HL-60 (cell line): Measurements from ENCODE around the gene NOC4L.
"Not testable (repeated sequence)": the region's sequence is repeated elsewhere in the genome, so short reads cannot be mapped to it uniquely, and the experiment has no call there.

Experiments
- CTCF ChIP-seq: IDR thresholded peaks from one replicate; pipeline ENCODE4 v1.5.1; 2011; ENCODE audit warnings: low read length, control low read depth, inconsistent platforms; ENCODE audit not compliant: insufficient read depth
- GABPA ChIP-seq: IDR thresholded peaks from 2 replicates; pipeline ENCODE4 v1.6.1; 2012; ENCODE audit warnings: low read depth
- POLR2AphosphoS5 ChIP-seq: IDR thresholded peaks from 2 replicates; pipeline ENCODE4 v1.6.1; 2012; ENCODE audit warnings: low read depth
- SPI1 ChIP-seq: IDR thresholded peaks from 2 replicates; pipeline ENCODE4 v1.6.1; 2012; ENCODE audit warnings: low read depth, mild to moderate bottlenecking, borderline replicate concordance

GRCh38 chr12:132134653-132135183 is 9.5 kb upstream of the NOC4L start:
- TF ChIP-seq POLR2AphosphoS5, CTCF, GABPA, SPI1: not testable (repeated sequence)
